Muscle of back (tissue), 11 donors: ENCODE measurements around the gene POLR2M. TPM values are rescaled to one million over a fixed set of nuclear protein-coding genes. Genes with fewer than 3 reads are reported as not detected.
A peak's percentile ranks its signal among the peaks of the same experiment; 100 is the strongest.

Experiments
- DNase-seq, 3 donors: peaks; one replicate each; pipeline versions ENCODE4 v3.0.0 to v3.0.0-alpha.2; 2013
- polyA plus RNA-seq, 10 donors: library from polyadenylated mRNA; unstranded; fragments of 120-200 nt; gene quantifications; one replicate each; pipeline ENCODE4 v1.2.1, GENCODE V29; 2013; ENCODE audit not compliant: insufficient read length in 10 of 10

Gene POLR2M
- polyA plus RNA-seq, 10 donors = 36.2 to 52.9 (median 42.6) TPM

GRCh38 chr15:57686657-57687056 lies 19.9 kb upstream of the POLR2M start:
- DNase-seq = no peak

- DNase-seq = no peak
Observed at GRCh38 chr15:57690341-57690966, 16.1 kb upstream of the POLR2M start.

- no peak for DNase-seq
Observed at GRCh38 chr15:57691082-57691481, 15.4 kb upstream of the POLR2M start.

- DNase-seq = peak in 1 of 3 donors; percentile 34
Observed at GRCh38 chr15:57692709-57693108, 13.8 kb upstream of the POLR2M start.

GRCh38 chr15:57694279-57694678 lies 12.2 kb upstream of the POLR2M start:
- DNase-seq = peak in 2 of 3 donors; percentile 19 to 55

- no peak for DNase-seq
Observed at GRCh38 chr15:57696146-57696545, 10.4 kb upstream of the POLR2M start.

- DNase-seq = peak in 1 of 3 donors; percentile 24
Observed at GRCh38 chr15:57697588-57697987, 8.9 kb upstream of the POLR2M start.

- no peak for DNase-seq
Observed at GRCh38 chr15:57698243-57698642, 8.3 kb upstream of the POLR2M start.

- no peak for DNase-seq
Observed at GRCh38 chr15:57698991-57699390, 7.5 kb upstream of the POLR2M start.

GRCh38 chr15:57703387-57703786 lies 3.1 kb upstream of the POLR2M start:
- no peak for DNase-seq

GRCh38 chr15:57704441-57704840 lies 2.1 kb upstream of the POLR2M start:
- no peak for DNase-seq

- DNase-seq = no peak
Observed at GRCh38 chr15:57705746-57706404, 639 bp upstream of the POLR2M start.

GRCh38 chr15:57708047-57708446 lies 1.5 kb downstream of the POLR2M start:
- DNase-seq = no peak

GRCh38 chr15:57718309-57718708 lies 11.8 kb downstream of the POLR2M start:
- DNase-seq = no peak

GRCh38 chr15:57720867-57721266 lies 14.4 kb downstream of the POLR2M start:
- DNase-seq = peak in 1 of 3 donors; percentile 19

- DNase-seq = no peak
Observed at GRCh38 chr15:57726411-57726810, 19.9 kb downstream of the POLR2M start.

- no peak for DNase-seq
Observed at GRCh38 chr15:57727031-57727430, 20.5 kb downstream of the POLR2M start.

GRCh38 chr15:57728436-57728835 lies 21.9 kb downstream of the POLR2M start:
- no peak for DNase-seq

- peak; percentile 33 to 49 (median 37) for DNase-seq
Observed at GRCh38 chr15:57730876-57731275, 24.4 kb downstream of the POLR2M start.

GRCh38 chr15:57731530-57732103 lies 25.1 kb downstream of the POLR2M start:
- DNase-seq = no peak

GRCh38 chr15:57732526-57733331 lies 26.2 kb downstream of the POLR2M start:
- peak; percentile 31 to 45 (median 38) for DNase-seq

- no peak for DNase-seq
Observed at GRCh38 chr15:57734860-57735259, 28.3 kb downstream of the POLR2M start.
